AG04450 (cell line): Measurements from ENCODE around the gene RNPEPL1. TPM values are rescaled to one million over a fixed set of nuclear protein-coding genes. Genes with fewer than 3 reads are reported as not detected.
"Not testable (repeated sequence)": the region's sequence is repeated elsewhere in the genome, so short reads cannot be mapped to it uniquely, and the experiment has no call there.

Experiments used
- CTCF ChIA-PET: fragments of 300-600, 350-600 bp; formaldehyde crosslinking; extraction: SDS; loops from one replicate; lab custom pipeline; 2022; ENCODE audit warnings: antibody characterized with exemption, inconsistent platforms; lab: Charles Lee
- POLR2A ChIA-PET: fragments of 350-600 bp; formaldehyde crosslinking; extraction: SDS; loops from one replicate; lab custom pipeline; 2021; ENCODE audit warnings: antibody characterized with exemption, inconsistent platforms; lab: Yijun Ruan, JAX
- DNase-seq: peaks from one replicate; pipeline ENCODE4 v3.0.0-alpha.2; 2011; ENCODE audit warnings: low read depth, low spot score
- H3K27ac ChIP-seq: one replicate; pipeline ENCODE4 v1.5.1; 2012; ENCODE audit warnings: low read depth, low read length, control low read depth
- H3K27me3 ChIP-seq: one replicate; pipeline ENCODE4 v1.6.0; 2012; ENCODE audit warnings: low read length; ENCODE audit not compliant: control insufficient read depth, insufficient read depth
- H3K4me3 ChIP-seq: 2 replicates; pipeline ENCODE4 v1.5.1; 2011; ENCODE audit warnings: mild to moderate bottlenecking, low read depth, low read length, control low read depth
- H3K9me3 ChIP-seq: 2 replicates; pipeline ENCODE4 v1.5.1; 2012; ENCODE audit warnings: low read length; ENCODE audit not compliant: control insufficient read depth, insufficient read depth
- CTCF ChIP-seq: IDR thresholded peaks from 2 replicates; pipeline ENCODE4 v1.5.1; 2011; ENCODE audit warnings: low read depth, low read length, control low read depth, inconsistent platforms
- polyA plus RNA-seq: library from polyadenylated mRNA; depleted of rRNA; stranded (reverse); fragments of >200 nt; gene quantifications from 2 replicates; pipeline ENCODE4 v1.2.3, GENCODE V29; 2011

Gene RNPEPL1
- polyA plus RNA-seq, 1 experiment, result 7.2 TPM

DNA sequence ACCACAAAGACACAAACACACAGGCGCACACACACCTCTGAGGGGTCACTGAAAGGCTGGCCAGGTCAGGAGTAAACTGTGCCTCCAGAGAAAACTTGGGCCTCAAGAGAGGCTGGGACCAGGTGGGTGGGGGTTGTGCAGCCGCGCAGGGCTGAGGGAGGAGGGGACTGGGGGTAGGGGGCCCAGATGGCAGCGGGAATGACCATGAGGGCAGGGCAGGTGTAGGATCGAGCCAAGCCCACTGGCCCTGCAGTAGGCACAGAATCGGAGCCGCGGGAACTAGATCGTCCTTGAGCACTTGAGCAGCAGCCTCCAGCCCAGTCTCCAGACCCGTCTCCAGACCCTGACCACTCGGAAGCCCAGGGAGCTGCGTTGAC is 47.3 kb upstream of the RNPEPL1 start:
- H3K9me3 ChIP-seq, result peaks cover 43% of the 10 kb centered on the region
- ChIA-PET CTCF (no interaction called here), POLR2A (no interaction called here)
- no peak overlapping the region for H3K4me3 ChIP-seq
- TF ChIP-seq CTCF, result no peak
- peaks cover 2% of the 10 kb centered on the region for H3K27me3 ChIP-seq
- H3K27ac ChIP-seq, result no peak overlapping the region
- DNase-seq, result no peak

- peaks cover 50% of the 10 kb centered on the region for H3K9me3 ChIP-seq
- CTCF ChIA-PET, result interaction anchor here (1.8 kb wide), 1 partner anchor 8 kb away, joined by 10 read pairs; no protein-coding TSS in a partner anchor
- POLR2A ChIA-PET, H3K27ac ChIP-seq, DNase-seq, H3K27me3 ChIP-seq, H3K4me3 ChIP-seq: not testable (repeated sequence)
Observed at GRCh38 chr2:240521885-240522284, 46.4 kb upstream of the RNPEPL1 start.

- POLR2A ChIA-PET, result no interaction called here
- Histone ChIP-seq H3K9me3 (peaks cover 50% of the 10 kb centered on the region), H3K27me3 (peaks cover 2% of the 10 kb centered on the region), H3K4me3 (no peak overlapping the region), H3K27ac (no peak overlapping the region)
- no peak for TF ChIP-seq CTCF
- CTCF ChIA-PET, result interaction anchor here (1.8 kb wide), 1 partner anchor 8 kb away, joined by 10 read pairs; no protein-coding TSS in a partner anchor
- no peak for DNase-seq
Observed at GRCh38 chr2:240522406-240522805, 45.9 kb upstream of the RNPEPL1 start.

- Histone ChIP-seq H3K4me3 (no peak overlapping the region), H3K9me3 (peaks cover 55% of the 10 kb centered on the region), H3K27me3 (peaks cover 2% of the 10 kb centered on the region), H3K27ac (no peak overlapping the region)
- CTCF ChIA-PET, result interaction anchor here (0.8 to 2.0 kb wide), 2 partner anchors 10 to 43 kb away, joined by 4 to 10 read pairs; no protein-coding TSS in a partner anchor
- no peak for DNase-seq
- POLR2A ChIA-PET, result no interaction called here
- TF ChIP-seq CTCF, result no peak
Observed at GRCh38 chr2:240523451-240524281, 44.6 kb upstream of the RNPEPL1 start.

DNA sequence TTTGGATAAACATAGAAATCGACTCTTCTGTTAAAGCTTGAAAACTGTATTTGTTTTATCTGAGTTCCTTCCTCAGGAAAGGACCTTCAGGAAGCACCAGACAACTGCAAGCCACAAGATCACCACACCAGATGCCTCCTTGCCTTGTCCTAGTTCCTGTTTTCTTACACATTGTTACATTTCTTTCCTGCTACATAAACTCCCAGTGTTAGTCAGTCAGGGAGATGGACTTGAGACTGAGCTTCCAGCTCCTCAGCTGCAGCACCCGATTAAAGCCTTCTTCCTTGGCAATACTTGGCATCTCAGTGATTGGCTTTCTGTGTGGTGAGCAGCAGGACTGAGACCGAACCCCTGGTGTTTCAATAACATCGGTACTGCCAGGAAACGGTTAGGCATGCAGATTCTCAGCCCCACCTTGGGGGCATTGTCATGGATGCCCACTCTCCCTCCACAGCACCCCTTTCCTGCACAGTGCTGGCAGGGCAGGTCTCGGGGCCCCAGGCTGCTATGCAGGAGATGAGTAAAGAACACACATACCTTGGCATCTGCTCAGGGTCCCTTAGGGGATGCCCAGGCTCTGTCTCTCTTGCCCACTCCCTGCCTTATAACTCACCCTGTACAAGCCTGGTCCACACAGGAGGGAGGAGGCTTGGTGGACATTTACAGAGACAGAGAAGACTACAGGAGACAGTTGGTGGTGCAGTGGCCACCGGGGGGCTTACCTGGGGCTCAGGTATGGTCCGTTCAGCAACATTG is 43.1 kb upstream of the RNPEPL1 start:
- POLR2A ChIA-PET, result no interaction called here
- H3K27ac ChIP-seq, result no peak overlapping the region
- DNase-seq, result no peak
- no peak overlapping the region for H3K4me3 ChIP-seq
- CTCF ChIA-PET, result interaction anchor here (0.8 to 2.0 kb wide), 2 partner anchors 11 to 42 kb away, joined by 4 to 10 read pairs; no protein-coding TSS in a partner anchor
- H3K9me3 ChIP-seq, result peaks cover 65% of the 10 kb centered on the region
- no peaks in the 10 kb centered on the region for H3K27me3 ChIP-seq
- no peak for TF ChIP-seq CTCF
